ENCODE results near the gene CNDP2.

DNA sequence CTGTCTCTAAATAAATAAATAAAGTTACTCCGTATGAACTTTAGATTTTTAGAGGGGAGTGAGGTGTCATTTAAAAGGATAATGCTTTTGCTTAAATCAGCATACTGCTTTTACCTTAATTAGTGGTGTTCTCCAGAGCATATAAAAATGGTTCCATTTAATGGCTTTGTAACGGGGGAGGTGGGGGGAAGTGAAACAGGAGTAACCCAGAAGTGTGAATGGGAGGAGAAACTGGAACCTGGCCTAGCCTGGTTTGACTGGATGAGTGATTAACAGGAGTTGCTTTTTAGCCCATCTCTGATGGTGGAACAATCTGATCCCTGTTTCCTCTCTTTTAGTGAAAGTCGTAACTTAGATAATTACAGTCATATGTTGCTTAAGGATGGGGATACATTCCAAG is 1.6 kb downstream of the CNDP2 start:
- TF ChIP-seq EZH2 (IDR thresholded peaks at IDR 0.05; ENCODE audit: borderline replicate concordance, low read depth, low read length, poor library complexity, severe bottlenecking) (no peak), CTCF (conservative IDR thresholded peaks at IDR 0.05; ENCODE audit: low read depth, low read length) (no peak)

Measured in A673 (cell line).